GM12878 (cell line): ENCODE measurements around the gene CAMK2G.

Source experiments
- POLR2AphosphoS5 ChIP-seq: IDR thresholded peaks from 2 replicates; pipeline ENCODE4 v1.6.1; 2011; ENCODE audit warnings: mild to moderate bottlenecking, low read length, inconsistent platforms
- TF ChIP-seq, protein P1 (sequence below), 3 experiments: IDR thresholded peaks in 2 of 3; conservative IDR thresholded peaks in 1 of 3; 2 replicates each; pipeline ENCODE4 v1.5.1; 2011; ENCODE audit warnings: low read depth in 3 of 3, low read length in 3 of 3, mild to moderate bottlenecking in 3 of 3, control low read depth in 2 of 3, moderate library complexity in 2 of 3, inconsistent platforms in 1 of 3, mixed read lengths in 1 of 3; ENCODE audit not compliant: control insufficient read depth in 2 of 3, insufficient read depth in 1 of 3; ENCODE audit errors: extremely low read depth in 1 of 3

GRCh38 chr10:73779539-73780197, 94.7 kb downstream of the CAMK2G start:
- TF ChIP-seq, protein P1, sequence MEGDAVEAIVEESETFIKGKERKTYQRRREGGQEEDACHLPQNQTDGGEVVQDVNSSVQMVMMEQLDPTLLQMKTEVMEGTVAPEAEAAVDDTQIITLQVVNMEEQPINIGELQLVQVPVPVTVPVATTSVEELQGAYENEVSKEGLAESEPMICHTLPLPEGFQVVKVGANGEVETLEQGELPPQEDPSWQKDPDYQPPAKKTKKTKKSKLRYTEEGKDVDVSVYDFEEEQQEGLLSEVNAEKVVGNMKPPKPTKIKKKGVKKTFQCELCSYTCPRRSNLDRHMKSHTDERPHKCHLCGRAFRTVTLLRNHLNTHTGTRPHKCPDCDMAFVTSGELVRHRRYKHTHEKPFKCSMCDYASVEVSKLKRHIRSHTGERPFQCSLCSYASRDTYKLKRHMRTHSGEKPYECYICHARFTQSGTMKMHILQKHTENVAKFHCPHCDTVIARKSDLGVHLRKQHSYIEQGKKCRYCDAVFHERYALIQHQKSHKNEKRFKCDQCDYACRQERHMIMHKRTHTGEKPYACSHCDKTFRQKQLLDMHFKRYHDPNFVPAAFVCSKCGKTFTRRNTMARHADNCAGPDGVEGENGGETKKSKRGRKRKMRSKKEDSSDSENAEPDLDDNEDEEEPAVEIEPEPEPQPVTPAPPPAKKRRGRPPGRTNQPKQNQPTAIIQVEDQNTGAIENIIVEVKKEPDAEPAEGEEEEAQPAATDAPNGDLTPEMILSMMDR (IDR thresholded peaks at IDR 0.05 in 2 of 3, conservative IDR thresholded peaks at IDR 0.05 in 1 of 3; ENCODE audit: control insufficient read depth in 2 of 3, extremely low read depth in 1 of 3, insufficient read depth in 1 of 3, low read depth in 3 of 3, low read length in 3 of 3) = no peak
- TF ChIP-seq POLR2AphosphoS5 = no peak
